ENCODE data around the gene CRABP2. TPM values are rescaled to one million over a fixed set of nuclear protein-coding genes. Genes with fewer than 3 reads are reported as not detected.

Gene CRABP2
- total RNA-seq, 1 donor from 2014 or later, result 1.4 TPM

- Histone ChIP-seq H3K27ac (peak overlapping the region; percentile 82), H3K27me3 (no peaks in the 10 kb centered on the region), H3K4me1 (peaks cover 45% of the 10 kb centered on the region), H3K36me3 (no peaks in the 10 kb centered on the region), H3K4me3 (no peak overlapping the region), H3K9me3 (no peaks in the 10 kb centered on the region)
- no peak for ATAC-seq
- TF ChIP-seq CTCF (IDR thresholded peaks at IDR 0.05), result no peak
- intact Hi-C loops (cut with DNase I), result no loop called here
- no peak for DNase-seq
Observed at GRCh38 chr1:156667968-156668709, 37.2 kb downstream of the CRABP2 start.

- ATAC-seq (peak; percentile 17), DNase-seq (no peak)
- intact Hi-C loops (cut with DNase I), result no loop called here
- Histone ChIP-seq H3K36me3 (no peaks in the 10 kb centered on the region), H3K4me3 (no peak overlapping the region), H3K27me3 (no peaks in the 10 kb centered on the region), H3K9me3 (no peaks in the 10 kb centered on the region), H3K4me1 (peaks cover 50% of the 10 kb centered on the region), H3K27ac (peak overlapping the region; percentile 82)
- TF ChIP-seq CTCF (IDR thresholded peaks at IDR 0.05), result no peak
Observed at GRCh38 chr1:156667610-156667967, 37.8 kb downstream of the CRABP2 start.

GRCh38 chr1:156666862-156667609 lies 38.3 kb downstream of the CRABP2 start:
- H3K27ac ChIP-seq, result peak overlapping the region; percentile 82
- H3K9me3 ChIP-seq, result no peaks in the 10 kb centered on the region
- DNase-seq (no peak), ATAC-seq (peak; percentile 6)
- H3K4me1 ChIP-seq, result peaks cover 56% of the 10 kb centered on the region
- H3K4me3 ChIP-seq, result no peak overlapping the region
- H3K36me3 ChIP-seq, result no peaks in the 10 kb centered on the region
- no peaks in the 10 kb centered on the region for H3K27me3 ChIP-seq
- no peak for TF ChIP-seq CTCF (IDR thresholded peaks at IDR 0.05)
- intact Hi-C loops (cut with DNase I), result no loop called here

- TF ChIP-seq CTCF (IDR thresholded peaks at IDR 0.05), result no peak
- Histone ChIP-seq H3K27ac (peak overlapping the region; percentile 60), H3K4me1 (peaks cover 69% of the 10 kb centered on the region), H3K9me3 (no peaks in the 10 kb centered on the region), H3K27me3 (no peaks in the 10 kb centered on the region), H3K4me3 (no peak overlapping the region), H3K36me3 (no peaks in the 10 kb centered on the region)
- intact Hi-C loops (cut with DNase I), result no loop called here
- ATAC-seq (no peak), DNase-seq (no peak)
Observed at GRCh38 chr1:156665539-156665938, 39.8 kb downstream of the CRABP2 start.

- ATAC-seq (peak; percentile 9), DNase-seq (no peak)
- Histone ChIP-seq H3K27me3 (no peaks in the 10 kb centered on the region), H3K4me1 (peaks cover 74% of the 10 kb centered on the region), H3K9me3 (no peaks in the 10 kb centered on the region), H3K4me3 (no peak overlapping the region), H3K27ac (peak overlapping the region; percentile 69), H3K36me3 (no peaks in the 10 kb centered on the region)
- intact Hi-C loops (cut with DNase I), result no loop called here
- no peak for TF ChIP-seq CTCF (IDR thresholded peaks at IDR 0.05)
Observed at GRCh38 chr1:156664767-156665411, 40.5 kb downstream of the CRABP2 start.
